Suprapubic skin (tissue), 4 donors: ENCODE results near the gene DPEP1.

Source experiments
- CTCF ChIP-seq, 2 donors: fragments of 200-600 bp in 1 of 2; fragments of 450-650 bp in 1 of 2; sonication (generic) in 1 of 2; IDR thresholded peaks; one replicate each; pipeline ENCODE4 v1.5.1; 2016 to 2019; ENCODE audit warnings: antibody characterized with exemption in 2 of 2, mild to moderate bottlenecking in 1 of 2, moderate library complexity in 1 of 2
- EP300 ChIP-seq: sonication (generic); formaldehyde crosslinking; IDR thresholded peaks from one replicate; pipeline ENCODE4 v1.6.1; 2017; ENCODE audit warnings: antibody characterized with exemption
- POLR2A ChIP-seq, 2 donors: fragments of 450-650 bp; IDR thresholded peaks; one replicate each; pipeline ENCODE4 v1.6.1; 2017; ENCODE audit warnings: antibody characterized with exemption in 2 of 2, mild to moderate bottlenecking in 2 of 2, moderate library complexity in 2 of 2
- POLR2AphosphoS5 ChIP-seq, 3 donors: sonication (generic); formaldehyde crosslinking; IDR thresholded peaks; one replicate each; pipeline ENCODE4 v1.6.1; 2017; ENCODE audit warnings: antibody characterized with exemption in 3 of 3

- TF ChIP-seq EP300 (no peak), CTCF (IDR thresholded peaks at IDR 0.05) (no peak), POLR2A (IDR thresholded peaks at IDR 0.05) (no peak), POLR2AphosphoS5 (IDR thresholded peaks at IDR 0.05) (no peak)
These were observed 13.0 kb upstream of the DPEP1 start for GRCh38 chr16:89600427-89600826.
